Measurements from ENCODE around the gene TRIM29.

The TRIM29 gene

GRCh38 chr11:120108785-120109168, 29.1 kb downstream of the TRIM29 start:
- no peak for TF ChIP-seq CTCF (IDR thresholded peaks at IDR 0.05)
- no peak for DNase-seq
- Histone ChIP-seq H3K27ac (no peak overlapping the region), H3K9me3 (no peaks in the 10 kb centered on the region), H3K4me3 (no peak overlapping the region), H3K27me3 (peaks cover 0 to 22% of the 10 kb centered on the region in 2 donors), H3K36me3 (peaks cover 0 to 17% (median 0%) of the 10 kb centered on the region in 3 donors), H3K4me1 (no peaks in the 10 kb centered on the region)
- intact Hi-C loops (cut with DNase I; ENCODE audit: low total_unique reads): loop anchor here (5.0 kb wide), 1 partner anchor 441 kb away; no protein-coding TSS in a partner anchor

GRCh38 chr11:120108154-120108784, 29.6 kb downstream of the TRIM29 start:
- intact Hi-C loops (cut with DNase I; ENCODE audit: low total_unique reads): loop anchor here (5.0 kb wide), 1 partner anchor 441 kb away; no protein-coding TSS in a partner anchor
- peak; percentile 97 to 99 for TF ChIP-seq CTCF (IDR thresholded peaks at IDR 0.05)
- DNase-seq: peak in 1 of 2 donors; percentile 66

GRCh38 chr11:120107692-120108091, 30.2 kb downstream of the TRIM29 start:
- intact Hi-C loops (cut with DNase I; ENCODE audit: low total_unique reads): loop anchor here (5.0 kb wide), 1 partner anchor 440 kb away; no protein-coding TSS in a partner anchor
- no peak for TF ChIP-seq CTCF (IDR thresholded peaks at IDR 0.05)
- no peak for DNase-seq

More at GRCh38 chr11:120108154-120108784, 29.6 kb downstream of the TRIM29 start:
- H3K4me1 ChIP-seq: no peaks in the 10 kb centered on the region
- peaks cover 0 to 22% of the 10 kb centered on the region in 2 donors for H3K27me3 ChIP-seq
- H3K36me3 ChIP-seq: peaks cover 0 to 13% (median 0%) of the 10 kb centered on the region in 3 donors
- H3K9me3 ChIP-seq: no peaks in the 10 kb centered on the region
- no peak overlapping the region for H3K27ac ChIP-seq
- H3K4me3 ChIP-seq: no peak overlapping the region

GRCh38 chr11:120106354-120107150, 31.4 kb downstream of the TRIM29 start:
- Histone ChIP-seq H3K36me3 (peaks cover 0 to 6% (median 0%) of the 10 kb centered on the region in 3 donors), H3K4me3 (no peak overlapping the region), H3K27me3 (peaks cover 0 to 28% of the 10 kb centered on the region in 2 donors), H3K9me3 (no peaks in the 10 kb centered on the region), H3K27ac (no peak overlapping the region), H3K4me1 (no peaks in the 10 kb centered on the region)
- intact Hi-C loops (cut with DNase I; ENCODE audit: low total_unique reads): loop anchor here (5.0 kb wide), 1 partner anchor 439 kb away; no protein-coding TSS in a partner anchor
- TF ChIP-seq CTCF (IDR thresholded peaks at IDR 0.05): no peak
- DNase-seq: no peak

More at GRCh38 chr11:120107692-120108091, 30.2 kb downstream of the TRIM29 start:
- Histone ChIP-seq H3K4me3 (no peak overlapping the region), H3K27ac (no peak overlapping the region), H3K9me3 (no peaks in the 10 kb centered on the region), H3K36me3 (peaks cover 0 to 13% (median 0%) of the 10 kb centered on the region in 3 donors), H3K4me1 (no peaks in the 10 kb centered on the region), H3K27me3 (peaks cover 0 to 22% of the 10 kb centered on the region in 2 donors)

- peaks cover 0 to 29% of the 10 kb centered on the region in 2 donors for H3K27me3 ChIP-seq
- no peak for TF ChIP-seq CTCF (IDR thresholded peaks at IDR 0.05)
- no peaks in the 10 kb centered on the region for H3K4me1 ChIP-seq
- no peak overlapping the region for H3K4me3 ChIP-seq
- H3K27ac ChIP-seq: no peak overlapping the region
- no peak for DNase-seq
- intact Hi-C loops (cut with DNase I; ENCODE audit: low total_unique reads): loop anchor here (5.0 kb wide), 1 partner anchor 438 kb away; no protein-coding TSS in a partner anchor
- H3K36me3 ChIP-seq: no peaks in the 10 kb centered on the region
- no peaks in the 10 kb centered on the region for H3K9me3 ChIP-seq
Observed at GRCh38 chr11:120105576-120105975, 32.3 kb downstream of the TRIM29 start.

Data from tibial artery (tissue), 4 donors.